IPS DF 4.7 (cell line): ENCODE data around the gene C15orf40.
A peak's percentile ranks its signal among the peaks of the same experiment; 100 is the strongest.

Source experiments
- DNase-seq: peaks from one replicate; pipeline ENCODE4 v3.0.0-alpha.2; 2013; ENCODE audit warnings: low spot score; ENCODE audit errors: extremely low read depth

Gene C15orf40

DNA sequence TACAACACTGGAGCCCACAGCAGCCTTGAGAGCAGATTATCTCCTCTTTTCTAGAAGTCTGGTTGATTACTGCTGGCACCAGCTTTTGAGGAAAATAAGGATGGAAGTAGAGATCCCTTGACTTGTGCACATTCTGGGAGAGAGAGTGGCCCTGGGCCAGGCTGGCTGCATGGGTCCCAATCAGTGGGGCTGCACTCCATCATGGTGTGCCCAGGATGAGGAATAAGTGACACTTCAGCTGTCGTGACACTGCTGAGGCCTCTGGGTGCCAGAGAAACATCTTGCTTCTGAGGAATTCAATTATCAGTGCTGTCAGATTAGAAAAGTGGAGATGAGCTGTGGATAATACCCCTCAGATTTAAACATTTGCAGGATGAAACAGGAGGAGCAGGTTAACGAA, 16.4 kb downstream of the C15orf40 start:
- no peak for DNase-seq

DNA sequence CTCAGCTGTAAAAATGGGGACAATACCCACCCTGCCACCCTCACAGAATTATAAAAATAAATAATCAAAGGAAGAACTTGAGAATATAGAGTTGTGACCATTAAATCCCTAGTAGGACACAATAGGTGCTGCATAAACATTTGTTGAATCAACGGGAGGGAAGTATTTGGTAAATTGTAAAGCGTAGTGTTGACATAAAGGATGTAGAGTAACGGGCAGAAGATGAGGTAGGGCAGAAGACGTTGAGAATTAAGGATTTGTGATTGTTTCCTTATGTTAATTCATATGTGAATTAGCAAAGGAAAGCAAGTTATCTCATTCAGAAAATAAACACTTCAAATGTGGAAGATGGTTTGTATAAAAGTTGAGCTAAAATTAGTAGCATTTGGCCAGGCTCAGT, 18.3 kb downstream of the C15orf40 start:
- no peak for DNase-seq

DNA sequence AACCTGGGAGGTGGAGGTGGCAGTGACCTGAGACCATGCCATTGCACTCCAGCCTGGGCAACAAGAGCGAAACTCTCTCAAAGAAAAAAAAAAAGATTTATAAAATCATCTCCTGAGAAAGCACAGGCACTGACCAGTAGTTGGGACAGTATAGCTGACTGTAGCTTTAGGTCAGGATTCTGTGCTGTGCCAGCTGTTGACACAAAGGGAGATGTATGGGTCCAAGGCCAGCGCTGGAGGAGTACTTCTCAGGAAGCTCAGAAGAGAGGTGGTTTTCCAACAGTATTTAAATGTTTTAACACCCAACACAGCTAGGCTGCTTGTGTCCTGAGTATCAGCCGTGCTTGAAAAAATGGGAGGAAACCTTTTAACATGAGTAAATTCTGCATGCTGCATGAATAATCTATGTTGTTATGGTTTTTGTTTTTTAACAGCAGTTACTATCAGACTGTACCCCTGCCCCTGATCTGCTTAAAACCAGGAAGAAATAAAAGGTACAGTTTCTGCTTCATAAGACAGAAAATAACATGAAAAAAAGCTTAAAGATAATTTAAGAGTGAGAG, 18.9 kb downstream of the C15orf40 start:
- DNase-seq: no peak

DNA sequence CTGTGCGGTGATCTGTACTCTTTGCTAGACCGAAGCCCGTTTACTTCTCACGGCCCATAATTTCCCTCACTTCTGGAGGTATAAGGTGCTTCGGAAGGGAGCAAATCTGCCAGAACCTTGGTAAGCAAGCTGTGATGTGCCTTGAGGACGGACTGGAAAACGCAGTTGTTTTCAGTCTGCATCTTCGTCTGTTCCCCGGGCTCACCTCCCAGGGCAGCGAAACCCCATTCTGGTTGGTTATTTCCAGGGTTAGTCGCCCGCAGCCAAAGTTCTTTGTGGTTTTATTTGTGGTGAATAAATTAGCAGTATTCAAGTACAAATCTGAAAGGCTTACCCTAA, 25.0 kb downstream of the C15orf40 start:
- DNase-seq: no peak

DNA sequence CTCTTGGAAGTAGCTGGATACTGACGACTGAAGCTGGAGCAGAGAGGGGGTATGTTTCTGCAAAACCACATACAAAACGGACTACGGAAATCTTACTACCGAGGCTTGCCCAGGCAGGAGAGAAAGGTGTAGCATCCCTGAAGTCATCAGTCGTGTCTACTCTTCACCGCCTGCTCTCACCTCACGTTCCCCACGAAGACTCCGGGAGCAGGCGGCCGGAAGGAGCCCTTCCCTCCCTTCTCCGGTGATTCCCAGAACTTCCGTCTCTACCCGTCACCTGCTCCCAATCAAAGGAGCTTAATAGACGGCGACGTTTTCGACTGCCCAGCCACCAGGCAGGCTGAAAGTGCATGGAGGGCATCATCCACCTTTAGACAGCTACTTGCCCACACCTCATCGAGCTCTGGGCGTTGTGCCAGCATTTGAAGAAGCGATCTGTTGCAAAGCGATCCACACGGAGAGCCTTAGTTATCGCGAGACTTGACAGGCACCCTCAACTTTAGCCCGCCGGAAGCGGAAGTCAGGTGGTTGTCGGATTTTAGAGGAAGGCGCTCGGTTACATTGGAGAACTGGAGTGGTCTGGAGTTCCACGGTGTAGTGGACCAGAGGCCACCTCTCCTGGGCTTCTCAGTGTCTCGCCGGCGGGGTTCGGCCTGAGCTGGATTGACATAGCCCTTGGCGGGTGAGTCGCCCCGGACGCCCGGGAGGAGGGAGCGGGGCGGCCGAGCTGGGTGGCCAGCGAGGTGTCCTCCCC, 25.6 kb downstream of the C15orf40 start, which contains the start of gene RAMAC:
RAMAC (plus strand) TSS at position 523 of the 754 bp plus-strand sequence. CDS start 2,809 bp downstream, outside the sequence.
- peak; percentile 87 for DNase-seq

DNA sequence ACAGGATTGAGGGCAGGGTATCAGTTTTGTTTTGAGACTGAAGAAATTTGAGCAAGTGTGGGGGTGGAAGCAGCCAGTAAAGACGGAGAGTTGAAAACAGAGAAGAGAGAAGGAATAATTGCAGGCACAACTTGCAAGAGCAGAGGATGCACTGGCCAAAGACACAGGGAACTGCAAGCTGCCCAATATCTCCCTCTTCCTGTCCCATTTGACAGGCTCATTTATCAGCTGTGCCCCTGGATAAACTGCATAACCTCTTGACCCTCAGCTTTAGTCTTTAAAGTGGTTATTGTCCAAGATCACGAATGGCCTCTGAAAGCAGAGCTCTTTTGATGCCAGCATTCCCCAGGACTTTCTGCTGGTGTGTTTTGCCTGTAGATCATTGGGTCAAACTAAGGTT, 30.5 kb downstream of the C15orf40 start:
- no peak for DNase-seq

DNA sequence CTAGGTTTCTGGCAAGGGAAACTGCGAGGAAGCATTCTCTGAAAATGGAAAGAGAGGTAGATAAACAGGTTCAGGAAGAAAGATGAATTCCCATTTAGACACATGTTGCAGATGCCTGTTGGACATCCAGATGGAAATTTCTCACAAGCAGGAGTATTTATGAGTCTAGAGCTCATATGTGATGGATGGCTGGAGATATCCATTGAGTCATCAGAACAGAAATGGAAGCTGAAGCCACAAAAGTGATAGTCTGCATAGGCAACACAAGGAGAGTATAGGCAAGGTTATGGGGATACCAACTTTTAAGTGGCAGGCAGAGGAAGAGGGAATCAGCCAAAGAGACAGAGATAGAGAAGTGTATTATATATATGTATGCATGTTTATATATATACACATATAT, 31.7 kb downstream of the C15orf40 start:
- DNase-seq: no peak

DNA sequence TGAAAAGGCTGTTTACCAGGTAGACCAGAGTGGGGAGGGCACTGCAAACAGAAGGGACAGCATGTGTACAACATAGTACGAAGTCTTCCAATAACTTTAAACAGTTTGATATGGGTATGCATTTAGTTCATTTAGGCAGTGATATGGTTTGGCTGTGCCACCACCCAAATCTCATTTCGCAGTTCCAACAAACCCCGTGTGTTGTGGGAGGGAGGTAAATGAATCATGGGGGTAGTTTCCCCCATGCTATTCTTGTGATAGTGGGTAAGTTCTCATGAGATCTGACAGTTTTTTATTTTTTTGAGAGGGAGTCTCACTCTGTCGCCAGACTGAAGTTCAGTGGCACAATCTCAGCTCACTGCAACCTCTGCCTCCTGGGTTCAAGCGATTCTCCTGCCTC, 33.0 kb downstream of the C15orf40 start:
- DNase-seq: no peak

DNA sequence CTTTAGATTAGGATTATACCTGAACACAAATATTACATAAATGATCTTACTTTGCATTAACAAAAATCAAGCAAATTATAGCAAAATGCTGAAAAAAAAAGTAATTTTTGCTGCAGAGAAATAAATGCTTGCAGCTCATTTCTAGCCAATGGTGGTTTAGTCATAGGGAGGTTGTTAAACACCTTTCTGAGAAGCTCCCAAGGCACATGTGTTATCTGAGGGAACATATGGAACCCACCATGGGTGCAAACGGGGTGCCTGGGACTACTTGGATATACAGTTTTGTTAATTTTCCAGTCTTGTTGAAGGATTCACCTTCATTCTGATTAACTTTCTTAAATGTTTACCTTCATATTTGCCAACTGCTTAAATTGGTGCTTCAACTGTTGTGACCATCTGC, 34.4 kb downstream of the C15orf40 start:
- DNase-seq: no peak

DNA sequence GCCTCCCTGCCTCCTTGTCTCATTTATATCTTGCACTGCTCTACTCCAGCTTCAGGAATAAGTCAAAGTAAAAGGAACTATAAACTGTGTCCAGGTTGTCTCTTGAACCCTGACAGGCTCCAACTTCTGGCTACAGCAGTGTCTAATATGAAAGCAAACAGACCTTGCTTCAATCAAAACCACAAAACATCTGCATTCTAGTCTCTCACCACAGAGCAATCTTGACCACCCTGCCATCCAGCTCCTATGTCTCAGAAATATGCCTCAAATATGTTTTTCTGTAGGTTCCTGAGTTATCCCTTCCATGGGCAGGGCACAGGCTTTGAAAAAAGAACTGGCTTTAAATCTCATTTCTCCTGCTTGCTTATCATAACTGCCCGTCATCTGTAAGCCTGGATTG, 38.4 kb downstream of the C15orf40 start:
- no peak for DNase-seq

DNA sequence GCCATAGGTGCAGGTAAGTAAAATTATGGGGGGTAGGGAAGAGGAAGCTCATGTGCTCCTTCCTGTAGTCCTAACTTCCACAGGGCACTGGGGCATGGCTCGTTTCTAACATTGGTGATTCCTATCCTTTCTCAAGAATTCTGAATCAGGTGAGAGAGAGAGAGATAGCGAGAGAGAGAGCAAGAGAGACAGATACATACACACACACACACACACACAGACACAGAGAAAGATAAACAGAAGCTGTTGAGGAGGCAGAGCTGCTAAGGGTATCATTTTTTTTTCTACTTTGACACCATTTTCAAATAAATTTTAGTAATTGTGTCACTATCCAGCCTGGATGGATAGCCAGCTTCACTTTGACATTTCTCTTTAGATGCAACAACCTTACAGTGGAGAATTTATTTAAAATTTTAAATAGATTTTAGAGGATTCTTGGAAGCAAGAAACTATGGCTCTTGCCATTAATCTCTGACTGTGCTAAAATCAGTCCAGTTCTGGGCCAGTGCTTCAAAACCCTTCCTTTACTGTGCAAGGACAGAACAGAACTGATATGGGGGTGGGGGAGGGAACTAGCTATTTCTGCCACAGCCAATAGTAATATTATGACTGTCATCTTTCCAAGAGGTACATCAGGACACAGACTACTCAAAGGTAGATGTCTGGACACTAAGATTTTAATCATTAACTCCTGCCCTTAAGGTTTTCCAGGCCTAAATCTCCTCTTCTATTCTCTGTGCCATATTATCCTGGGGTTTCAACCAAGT, 40.0 kb downstream of the C15orf40 start:
- no peak for DNase-seq

DNA sequence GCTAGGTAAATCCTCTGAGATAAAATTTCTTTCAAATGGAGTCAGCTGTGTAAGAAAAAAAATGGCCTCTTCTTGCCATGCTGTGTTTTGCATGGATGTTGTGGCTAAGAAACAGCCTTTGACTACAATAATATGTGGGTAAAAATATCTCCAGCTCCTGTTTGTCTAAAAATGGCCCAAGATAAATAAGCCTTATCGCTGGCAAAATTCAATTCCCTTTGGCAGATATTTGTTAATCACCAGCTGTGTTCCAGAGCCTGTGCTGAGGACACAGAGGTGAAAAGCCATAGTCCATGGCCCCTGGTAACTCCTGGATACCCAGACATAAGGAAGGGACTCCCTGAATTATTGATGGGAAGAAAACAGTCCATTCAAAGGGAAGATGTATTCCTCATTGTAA, 40.7 kb downstream of the C15orf40 start:
- no peak for DNase-seq

DNA sequence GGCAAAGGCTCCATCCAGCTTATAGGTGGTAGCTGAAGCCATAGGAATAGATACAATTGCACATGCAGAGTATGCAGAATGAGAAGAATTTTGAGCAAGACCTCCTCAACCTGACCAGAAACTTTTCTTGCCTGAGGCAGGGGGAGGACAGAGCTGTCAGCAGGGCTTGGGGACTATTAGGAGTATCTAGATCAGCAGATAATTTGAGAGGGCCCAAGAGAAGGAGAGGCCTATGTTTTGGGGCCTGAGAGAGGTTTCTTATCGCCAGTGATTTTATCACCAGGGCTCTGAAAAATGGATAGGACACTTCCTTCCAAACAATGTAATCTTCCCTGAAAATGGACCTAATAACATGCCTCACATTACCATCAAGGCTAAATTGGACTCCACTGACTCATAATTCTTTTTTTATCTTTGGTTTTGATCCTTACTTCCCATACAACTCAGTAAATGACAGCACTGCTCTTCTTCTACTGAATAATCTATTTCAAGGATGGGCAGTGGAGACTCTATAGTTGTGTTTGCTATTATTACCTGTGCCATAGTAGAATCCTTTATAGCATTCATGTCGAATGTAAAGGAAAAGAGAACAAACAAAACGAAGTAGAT, 41.3 kb downstream of the C15orf40 start:
- no peak for DNase-seq

DNA sequence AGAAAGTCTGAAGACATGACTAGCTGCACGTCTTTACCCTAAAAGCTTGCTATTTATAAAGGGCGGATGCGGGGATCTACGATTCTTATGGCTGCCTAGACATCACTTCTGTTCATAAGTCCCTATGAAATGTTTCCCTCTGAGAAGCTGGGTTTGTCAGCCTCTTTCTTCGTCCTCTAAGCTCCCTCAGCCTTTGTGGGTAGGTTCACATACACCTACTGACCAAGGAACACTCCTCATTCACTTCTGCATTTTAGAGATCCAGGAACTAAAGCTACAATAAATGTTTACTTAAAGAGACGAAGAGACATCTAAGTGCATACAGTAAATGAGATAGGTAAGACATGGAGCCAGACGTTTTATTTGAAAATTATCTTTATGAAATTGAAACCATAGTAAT, 42.1 kb downstream of the C15orf40 start:
- no peak for DNase-seq

DNA sequence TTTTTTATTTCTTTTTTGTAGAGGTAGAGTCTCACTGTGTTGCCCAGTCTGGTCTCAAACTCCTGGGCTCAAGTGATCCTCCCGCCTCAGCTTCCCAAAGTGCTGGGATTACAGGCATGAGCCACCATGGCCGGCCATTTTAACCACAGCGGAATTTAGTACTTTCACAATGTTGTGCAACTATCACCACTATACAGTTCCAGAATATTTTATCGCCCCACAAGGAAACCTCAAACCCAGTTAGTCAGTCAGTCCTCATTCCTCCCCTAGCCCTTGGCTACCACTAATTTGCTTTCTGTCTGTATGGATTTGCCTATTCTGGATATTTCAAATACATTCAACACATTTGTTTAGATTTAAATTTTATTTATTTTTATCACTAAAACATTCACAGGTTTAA, 43.4 kb downstream of the C15orf40 start:
- DNase-seq: no peak

DNA sequence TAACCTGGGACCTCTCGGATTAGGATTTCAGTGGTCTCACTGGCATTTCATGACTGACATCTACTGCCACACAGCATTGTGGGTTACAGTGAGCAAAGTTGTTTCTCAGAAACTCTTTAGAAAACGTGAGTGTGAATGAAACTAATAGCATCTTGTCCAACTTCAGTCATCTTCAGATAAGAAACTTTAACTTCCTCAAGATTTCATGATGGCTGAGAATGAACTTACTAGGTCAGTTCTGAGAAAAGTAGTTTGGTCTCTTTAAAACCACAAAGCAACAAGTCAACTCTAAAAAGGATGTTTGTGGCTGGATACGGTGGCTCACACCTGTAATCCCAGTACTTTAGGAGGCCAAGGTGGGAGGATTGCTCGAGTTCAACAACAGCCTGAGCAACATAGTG, 44.8 kb downstream of the C15orf40 start:
- DNase-seq: no peak

DNA sequence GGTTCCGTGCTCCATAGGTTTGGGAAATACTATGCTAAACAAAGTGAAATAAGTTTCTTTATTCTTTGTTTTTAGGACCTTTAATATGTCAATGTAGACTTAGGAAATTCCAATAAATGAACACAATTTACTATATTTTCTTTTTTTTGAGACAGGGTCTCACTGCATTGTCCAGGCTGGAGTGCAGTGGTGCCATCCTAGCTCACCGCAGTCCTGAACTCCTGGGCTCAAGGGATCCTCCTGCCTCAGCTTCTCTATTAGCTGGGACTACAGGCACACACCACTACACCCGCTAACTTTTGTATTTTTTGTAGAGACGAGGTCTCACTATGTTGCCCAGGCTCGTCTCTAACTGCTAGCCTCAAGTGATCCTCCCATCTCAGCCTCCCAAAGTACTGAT, 46.5 kb downstream of the C15orf40 start:
- no peak for DNase-seq

DNA sequence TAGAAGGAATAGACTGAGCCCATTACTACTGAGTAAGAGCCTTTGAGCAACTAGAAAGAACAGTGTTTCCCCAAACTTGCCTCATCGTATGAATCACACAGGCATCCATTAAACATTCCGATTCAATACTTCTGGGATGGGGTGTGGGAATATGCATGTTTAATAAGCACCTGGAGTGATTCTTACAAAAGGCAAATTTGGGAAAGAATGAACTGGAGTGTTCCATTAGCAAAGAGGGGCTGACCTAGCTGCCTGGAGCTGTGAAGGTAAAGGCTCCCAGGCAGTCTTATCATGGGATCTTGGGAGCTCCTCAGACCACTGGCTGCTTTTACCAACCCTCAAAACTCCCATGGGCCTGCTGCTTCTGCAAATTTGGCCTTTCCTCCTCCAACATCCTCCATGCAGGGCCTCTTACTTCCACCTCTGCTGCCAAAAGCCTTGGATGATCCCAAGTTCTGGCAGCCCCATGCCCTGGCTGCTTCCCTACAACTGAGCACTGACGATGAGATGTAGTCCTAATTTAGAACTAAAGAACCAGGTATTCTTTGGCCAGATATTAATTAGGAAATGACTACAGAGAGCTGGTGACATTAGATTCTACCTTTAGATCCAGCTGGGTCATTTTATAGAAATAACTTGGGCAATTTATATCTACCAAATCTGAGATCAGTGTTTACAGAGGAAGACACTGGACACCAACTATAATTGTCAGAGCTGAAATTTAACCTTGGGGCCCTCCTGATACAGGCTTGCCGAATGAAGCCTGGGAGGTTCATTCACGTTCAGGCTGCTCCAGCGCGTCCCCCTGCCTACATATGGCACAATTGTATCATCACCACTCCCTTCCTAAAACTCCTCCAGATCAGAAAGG, 47.7 kb downstream of the C15orf40 start:
- DNase-seq: no peak

DNA sequence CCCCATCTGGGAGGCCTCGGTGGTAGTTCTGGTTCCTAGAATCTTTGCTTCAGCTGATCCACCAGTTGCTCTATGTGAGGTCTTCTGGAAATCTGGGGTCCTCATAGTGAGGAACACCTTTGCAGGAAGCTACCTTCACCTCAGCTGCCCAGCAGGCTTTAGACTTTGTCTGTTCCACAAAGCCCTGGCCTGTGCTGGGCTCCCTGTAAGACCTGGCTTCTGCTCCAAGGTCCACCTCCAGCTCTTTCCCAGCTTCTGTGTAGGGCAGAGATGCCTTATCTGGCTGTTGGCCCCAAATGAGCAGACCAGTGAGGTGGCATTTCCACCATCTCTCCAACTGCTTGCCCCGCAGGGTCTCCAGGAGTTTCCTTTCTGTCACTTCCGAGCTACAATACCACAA, 50.7 kb downstream of the C15orf40 start:
- DNase-seq: no peak

DNA sequence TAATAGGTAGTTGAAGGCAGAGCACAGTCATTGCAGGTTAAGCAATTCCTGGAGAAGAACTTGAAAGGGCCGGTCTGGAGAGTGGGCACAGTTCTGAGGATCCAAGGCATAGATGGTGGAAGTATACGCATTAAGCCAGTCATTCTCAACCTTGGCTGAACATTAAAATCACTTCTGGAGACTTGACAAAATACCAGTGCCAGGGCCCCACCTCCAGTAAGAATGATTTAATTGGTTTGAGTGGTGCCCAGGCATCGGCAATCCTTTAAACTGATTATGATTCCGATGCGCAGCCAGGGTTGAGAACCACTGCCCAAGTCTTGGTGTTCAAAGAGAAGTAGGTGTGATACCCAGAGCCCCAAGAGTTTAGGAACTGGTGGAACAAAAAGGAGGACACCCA, 52.0 kb downstream of the C15orf40 start:
- no peak for DNase-seq

DNA sequence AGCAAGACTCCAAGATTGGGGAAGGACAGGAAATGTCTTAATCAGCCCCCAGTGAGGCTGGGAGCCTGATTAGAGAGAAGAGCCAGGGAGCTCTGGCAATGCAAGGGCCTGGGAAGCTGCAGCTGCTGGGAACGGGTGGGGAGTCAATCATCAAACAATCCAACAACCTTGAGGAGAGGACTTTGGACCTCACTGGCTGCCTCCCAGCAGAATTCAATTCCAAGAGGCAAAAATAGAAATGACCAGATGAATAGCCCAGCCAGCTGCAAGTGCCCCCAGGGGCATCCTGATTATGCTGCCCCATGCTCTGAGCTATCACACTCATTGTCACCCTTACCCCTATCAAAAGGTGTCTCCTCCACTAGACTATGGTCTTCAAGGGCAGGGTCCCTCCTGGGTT, 52.8 kb downstream of the C15orf40 start:
- no peak for DNase-seq
